ENCODE measurements around the gene CLTC. TPM values are rescaled to one million over a fixed set of nuclear protein-coding genes. Genes with fewer than 3 reads are reported as not detected.

Gene CLTC
- total RNA-seq, 1 donor from 2014 or later, result 314 TPM

- H3K9me3 Mint-ChIP-seq (ENCODE audit: low read depth), result no peaks in the 10 kb centered on the region
- H3K36me3 Mint-ChIP-seq (ENCODE audit: low read depth), result peaks cover 36% of the 10 kb centered on the region
- TF ChIP-seq CTCF (IDR thresholded peaks at IDR 0.05), result no peak
- peak overlapping the region; percentile 45 for H3K27ac Mint-ChIP-seq (ENCODE audit: unreplicated experiment)
- DNase-seq (ENCODE audit: low spot score), result no peak
- no peak overlapping the region for H3K4me3 Mint-ChIP-seq (ENCODE audit: unreplicated experiment)
- no peaks in the 10 kb centered on the region for H3K27me3 Mint-ChIP-seq (ENCODE audit: low read depth)
- peaks cover 7% of the 10 kb centered on the region for H3K4me1 Mint-ChIP-seq (ENCODE audit: low read depth)
These were observed 77.1 kb downstream of the CLTC start for GRCh38 chr17:59696682-59697277.

DNA sequence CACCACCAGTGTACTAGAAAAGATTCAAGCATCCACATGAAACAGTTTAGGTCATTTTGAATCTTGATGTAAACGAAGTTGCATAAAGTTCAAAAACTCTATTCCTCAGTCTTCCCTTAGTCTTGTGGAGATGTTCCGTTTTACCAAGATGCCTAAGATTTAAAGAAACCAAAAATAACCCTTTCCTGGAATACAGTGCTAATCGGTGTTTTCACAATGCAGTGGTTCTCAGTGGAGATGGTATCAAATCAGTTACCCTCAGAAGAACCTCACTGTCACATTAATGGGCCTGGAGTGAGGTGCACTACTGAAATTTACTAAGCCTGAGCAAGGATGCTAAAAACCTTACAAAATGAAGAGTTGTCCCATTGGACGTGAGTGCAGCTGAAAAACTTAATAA lies 78.4 kb downstream of the CLTC start:
- TF ChIP-seq CTCF (IDR thresholded peaks at IDR 0.05), result no peak
- no peaks in the 10 kb centered on the region for H3K27me3 Mint-ChIP-seq (ENCODE audit: low read depth)
- H3K36me3 Mint-ChIP-seq (ENCODE audit: low read depth), result peaks cover 33% of the 10 kb centered on the region
- no peak for DNase-seq (ENCODE audit: low spot score)
- peaks cover 7% of the 10 kb centered on the region for H3K4me1 Mint-ChIP-seq (ENCODE audit: low read depth)
- H3K9me3 Mint-ChIP-seq (ENCODE audit: low read depth), result no peaks in the 10 kb centered on the region
- no peak overlapping the region for H3K4me3 Mint-ChIP-seq (ENCODE audit: unreplicated experiment)
- peak overlapping the region; percentile 18 for H3K27ac Mint-ChIP-seq (ENCODE audit: unreplicated experiment)

DNA sequence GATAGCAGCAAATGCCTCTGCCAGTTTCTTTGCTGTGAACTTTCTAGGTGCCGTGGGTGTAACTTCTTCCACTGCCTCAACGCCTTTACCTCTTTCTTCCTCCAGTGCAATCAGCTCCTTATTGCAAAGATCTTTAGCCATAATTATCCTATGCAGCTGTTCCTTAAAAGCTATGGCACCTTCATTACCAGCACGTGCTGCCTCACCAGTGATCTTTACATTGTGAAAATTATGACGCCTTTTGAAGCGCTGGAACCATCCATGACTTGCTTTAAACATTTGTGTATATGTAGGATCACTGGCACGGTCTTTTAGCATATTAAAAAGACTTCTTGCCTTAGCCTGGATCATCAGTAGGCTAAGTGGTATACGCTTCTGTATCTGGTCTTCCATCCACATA lies 79.5 kb downstream of the CLTC start:
- Mint-ChIP-seq H3K27ac (ENCODE audit: unreplicated experiment) (no peak overlapping the region), H3K9me3 (ENCODE audit: low read depth) (no peaks in the 10 kb centered on the region), H3K27me3 (ENCODE audit: low read depth) (no peaks in the 10 kb centered on the region)

GRCh38 chr17:59699786-59700185 lies 80.1 kb downstream of the CLTC start:
- no peak for DNase-seq (ENCODE audit: low spot score)
- peaks cover 26% of the 10 kb centered on the region for H3K36me3 Mint-ChIP-seq (ENCODE audit: low read depth)
- no peak for TF ChIP-seq CTCF (IDR thresholded peaks at IDR 0.05)

More for the DNA sequence above, 79.5 kb downstream of the CLTC start:
- Mint-ChIP-seq H3K4me1 (ENCODE audit: low read depth) (peaks cover 10% of the 10 kb centered on the region), H3K4me3 (ENCODE audit: unreplicated experiment) (no peak overlapping the region), H3K36me3 (ENCODE audit: low read depth) (peaks cover 31% of the 10 kb centered on the region)
- no peak for TF ChIP-seq CTCF (IDR thresholded peaks at IDR 0.05)
- no peak for DNase-seq (ENCODE audit: low spot score)

DNA sequence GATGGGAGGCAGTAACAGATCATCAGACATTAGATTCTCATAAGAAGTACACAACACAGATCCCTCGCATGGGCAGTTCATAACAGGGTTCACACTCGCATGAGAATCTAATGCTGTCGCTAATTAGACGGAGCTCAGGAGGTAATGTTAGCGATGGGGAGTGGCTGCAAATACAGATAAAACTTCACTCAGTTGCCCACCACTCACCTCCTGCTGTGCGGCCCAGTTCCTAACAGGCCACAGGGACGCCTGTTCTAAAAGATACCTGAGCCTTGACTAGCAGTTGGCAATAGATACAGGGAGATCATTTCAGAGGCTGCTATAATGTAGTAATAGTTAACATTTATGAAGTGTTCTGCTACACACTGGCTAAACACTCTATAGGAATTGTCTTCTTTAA lies 82.6 kb downstream of the CLTC start:
- Mint-ChIP-seq H3K9me3 (ENCODE audit: low read depth) (no peaks in the 10 kb centered on the region), H3K27ac (ENCODE audit: unreplicated experiment) (no peak overlapping the region), H3K27me3 (ENCODE audit: low read depth) (no peaks in the 10 kb centered on the region), H3K36me3 (ENCODE audit: low read depth) (peaks cover 18% of the 10 kb centered on the region), H3K4me3 (ENCODE audit: unreplicated experiment) (no peak overlapping the region), H3K4me1 (ENCODE audit: low read depth) (peaks cover 30% of the 10 kb centered on the region)
- no peak for TF ChIP-seq CTCF (IDR thresholded peaks at IDR 0.05)
- DNase-seq (ENCODE audit: low spot score), result no peak

More at GRCh38 chr17:59699786-59700185, 80.1 kb downstream of the CLTC start:
- Mint-ChIP-seq H3K9me3 (ENCODE audit: low read depth) (no peaks in the 10 kb centered on the region), H3K4me3 (ENCODE audit: unreplicated experiment) (no peak overlapping the region), H3K27me3 (ENCODE audit: low read depth) (no peaks in the 10 kb centered on the region), H3K4me1 (ENCODE audit: low read depth) (peaks cover 15% of the 10 kb centered on the region), H3K27ac (ENCODE audit: unreplicated experiment) (peak overlapping the region; percentile 3)
